IMR-90 (cell line): ENCODE measurements around the gene SASH3. TPM values are rescaled to one million over a fixed set of nuclear protein-coding genes. Genes with fewer than 3 reads are reported as not detected.

ENCODE experiments used
- ATAC-seq: fragments of 200-7000 bp; cut with Tn5 transposase; 2 replicates; pipeline ENCODE4 v1.9.1; 2020; ENCODE audit warnings: low read depth, mild to moderate bottlenecking, moderate library complexity
- BruUV-seq: library from RNA; stranded (reverse); fragments of 400-500 nt; replicated peaks from 2 replicates; lab custom pipeline; 2021; lab: Mats Ljungman, UMichigan
- CTCF ChIA-PET: fragments of 300-600 bp; formaldehyde crosslinking; extraction: SDS; loops from one replicate; lab custom pipeline; 2021; ENCODE audit warnings: antibody characterized with exemption; lab: Yijun Ruan, JAX
- POLR2A ChIA-PET: fragments of 300-600 bp; sonication (Branson Sonifier 250); formaldehyde crosslinking; loops from one replicate; lab custom pipeline; 2022; ENCODE audit warnings: antibody characterized with exemption; ENCODE audit not compliant: unreplicated experiment; lab: Charles Lee
- DNase-seq: peaks from one replicate; pipeline ENCODE4 v3.0.0; 2013
- H2AFZ ChIP-seq: replicated peaks from 2 replicates; pipeline ENCODE3; 2013; ENCODE audit warnings: low read length, mild to moderate bottlenecking; ENCODE audit not compliant: poor library complexity
- H2AK5ac ChIP-seq: 2 replicates; pipeline ENCODE4 v1.6.1; 2013; ENCODE audit warnings: low read depth, low read length, inconsistent platforms
- H2AK9ac ChIP-seq: replicated peaks from 2 replicates; pipeline ENCODE3; 2013; ENCODE audit warnings: mild to moderate bottlenecking, low read depth, low read length, moderate library complexity; ENCODE audit not compliant: poor library complexity
- H2BK120ac ChIP-seq: 2 replicates; pipeline ENCODE4 v1.6.1; 2013; ENCODE audit warnings: low read depth, low read length, inconsistent platforms
- H2BK15ac ChIP-seq: 3 replicates; pipeline ENCODE4 v1.6.1; 2013; ENCODE audit warnings: low read depth, low read length, inconsistent platforms
- H2BK20ac ChIP-seq: 2 replicates; pipeline ENCODE4 v1.6.1; 2013; ENCODE audit warnings: low read depth, mild to moderate bottlenecking, inconsistent platforms, low read length, moderate library complexity
- H2BK5ac ChIP-seq: 2 replicates; pipeline ENCODE4 v1.6.1; 2013; ENCODE audit warnings: mild to moderate bottlenecking, low read depth, low read length, inconsistent platforms; ENCODE audit not compliant: poor library complexity, severe bottlenecking
- H3K14ac ChIP-seq: replicated peaks from 2 replicates; pipeline ENCODE4 v1.6.1; 2013; ENCODE audit warnings: low read depth, low read length, inconsistent platforms
- H3K18ac ChIP-seq: 2 replicates; pipeline ENCODE4 v1.6.1; 2013; ENCODE audit warnings: low read depth, low read length, control low read depth
- H3K23ac ChIP-seq: 2 replicates; pipeline ENCODE4 v1.6.1; 2013; ENCODE audit warnings: low read depth, low read length, inconsistent platforms
- H3K27ac ChIP-seq: 2 replicates; pipeline ENCODE4 v1.5.1; 2013; ENCODE audit warnings: mild to moderate bottlenecking, control low read depth, low read length; ENCODE audit not compliant: insufficient read depth
- H3K27me3 ChIP-seq: 2 replicates; pipeline ENCODE4 v1.6.1; 2013; ENCODE audit warnings: low read length; ENCODE audit not compliant: control insufficient read depth, insufficient read depth
- H3K36me3 ChIP-seq: 2 replicates; pipeline ENCODE4 v1.6.1; 2013; ENCODE audit warnings: low read length, mixed read lengths; ENCODE audit not compliant: control insufficient read depth, insufficient read depth
- H3K4ac ChIP-seq: 2 replicates; pipeline ENCODE4 v1.6.1; 2013; ENCODE audit warnings: low read depth, low read length, inconsistent platforms
- H3K4me1 ChIP-seq: 2 replicates; pipeline ENCODE4 v1.6.1; 2013; ENCODE audit warnings: low read length, mixed read lengths; ENCODE audit not compliant: control insufficient read depth, insufficient read depth
- H3K4me2 ChIP-seq: 2 replicates; pipeline ENCODE4 v1.6.1; 2013; ENCODE audit warnings: low read depth, mild to moderate bottlenecking, control low read depth, low read length, moderate library complexity
- H3K4me3 ChIP-seq: 2 replicates; pipeline ENCODE4 v1.5.1; 2013; ENCODE audit warnings: low read depth, mild to moderate bottlenecking, control low read depth, low read length, moderate library complexity; ENCODE audit not compliant: insufficient read depth
- H3K56ac ChIP-seq: 2 replicates; pipeline ENCODE4 v1.6.1; 2013; ENCODE audit warnings: low read length, inconsistent platforms; ENCODE audit not compliant: insufficient read depth; ENCODE audit errors: extremely low read depth
- H3K79me1 ChIP-seq, 2 experiments: 2 replicates each; pipeline ENCODE4 v1.6.1; 2013; ENCODE audit warnings: low read length in 2 of 2, inconsistent platforms in 1 of 2, low read depth in 1 of 2
- H3K9ac ChIP-seq: 2 replicates; pipeline ENCODE4 v1.6.1; 2013; ENCODE audit warnings: low read depth, low read length, control low read depth
- H3K9me1 ChIP-seq: 2 replicates; pipeline ENCODE4 v1.6.1; 2013; ENCODE audit warnings: low read length, inconsistent platforms; ENCODE audit not compliant: insufficient read depth
- H3K9me3 ChIP-seq: 2 replicates; pipeline ENCODE4 v1.6.1; 2013; ENCODE audit warnings: low read length; ENCODE audit not compliant: control insufficient read depth, insufficient read depth
- H4K20me1 ChIP-seq: 2 replicates; pipeline ENCODE4 v1.6.1; 2013; ENCODE audit warnings: low read length, inconsistent platforms; ENCODE audit not compliant: insufficient read depth
- H4K5ac ChIP-seq: 2 replicates; pipeline ENCODE4 v1.6.1; 2013; ENCODE audit warnings: mild to moderate bottlenecking, low read depth, low read length, control low read depth
- H4K8ac ChIP-seq, 2 experiments: 2 replicates each; pipeline ENCODE4 v1.6.1; 2013; ENCODE audit warnings: low read depth in 2 of 2, low read length in 2 of 2, control low read depth in 1 of 2, inconsistent platforms in 1 of 2
- H4K91ac ChIP-seq: 2 replicates; pipeline ENCODE4 v1.6.1; 2013; ENCODE audit warnings: low read depth, low read length, inconsistent platforms; ENCODE audit not compliant: insufficient read depth
- BHLHE40 ChIP-seq: fragments of 150-350 bp; IDR thresholded peaks from 2 replicates; pipeline ENCODE4 v1.6.1; 2016; ENCODE audit warnings: mild to moderate bottlenecking, low read depth, low read length
- CEBPB ChIP-seq: IDR thresholded peaks from 2 replicates; pipeline ENCODE4 v1.6.1; 2012; ENCODE audit warnings: low read depth, low read length, improper control_type of control experiment
- CHD1 ChIP-seq: IDR thresholded peaks from 2 replicates; pipeline ENCODE4 v1.6.1; 2012; ENCODE audit warnings: low read depth, low read length, improper control_type of control experiment
- FOS ChIP-seq: fragments of 150-350 bp; IDR thresholded peaks from 2 replicates; pipeline ENCODE4 v1.6.1; 2016; ENCODE audit warnings: low read depth, low read length
- MAFK ChIP-seq: IDR thresholded peaks from 2 replicates; pipeline ENCODE4 v1.6.1; 2012; ENCODE audit warnings: low read depth, low read length, improper control_type of control experiment
- MAZ ChIP-seq: IDR thresholded peaks from 2 replicates; pipeline ENCODE4 v1.6.1; 2012; ENCODE audit warnings: low read depth, mild to moderate bottlenecking, low read length, improper control_type of control experiment, moderate library complexity, borderline replicate concordance
- MXI1 ChIP-seq: IDR thresholded peaks from 2 replicates; pipeline ENCODE4 v1.6.1; 2012; ENCODE audit warnings: low read depth, mild to moderate bottlenecking, low read length, moderate library complexity, borderline replicate concordance
- NFE2L2 ChIP-seq: fragments of 150-350 bp; IDR thresholded peaks from 2 replicates; pipeline ENCODE4 v1.6.1; 2016; ENCODE audit warnings: low read depth, mild to moderate bottlenecking, low read length
- POLR2A ChIP-seq: IDR thresholded peaks from 2 replicates; pipeline ENCODE4 v1.6.1; 2012; ENCODE audit warnings: mild to moderate bottlenecking, low read depth, low read length
- RCOR1 ChIP-seq: IDR thresholded peaks from 2 replicates; pipeline ENCODE4 v1.6.1; 2012; ENCODE audit warnings: mild to moderate bottlenecking, low read length, improper control_type of control experiment; ENCODE audit not compliant: insufficient replicate concordance
- SMC3 ChIP-seq: fragments of 150-350 bp; IDR thresholded peaks from 2 replicates; pipeline ENCODE4 v1.6.1; 2016; ENCODE audit warnings: low read depth, mild to moderate bottlenecking, antibody characterized with exemption, low read length, moderate library complexity
- WGBS, 2 experiments: methylation state at CpG; one replicate each; pipeline versions ENCODE4 v1.1.5 to v1.1.7; 2013; ENCODE audit warnings: missing lambda C conversion rate in 2 of 2; ENCODE audit not compliant: insufficient read length in 1 of 2; ENCODE audit errors: extremely low coverage in 2 of 2; 5-methylcytosine and 5-hydroxymethylcytosine counted together
- dilution Hi-C: fragments of 300-500 bp; cut with HindIII; formaldehyde crosslinking; loops from one replicate; pipeline ENCODE4 v1.14.3; 2018; ENCODE audit warnings: low sequenced_read_pairs; ENCODE audit not compliant: unreplicated experiment
- in situ Hi-C: fragments of 300-500 bp; cut with MboI; formaldehyde crosslinking; loops from 3 replicates; pipeline ENCODE4 v1.14.3; 2019; ENCODE audit warnings: low sequenced_read_pairs, inconsistent platforms, mixed read lengths
- intact Hi-C: fragments of 100-400 bp; cut with micrococcal nuclease; formaldehyde crosslinking; loops from 2 replicates; pipeline ENCODE4 v1.10.0; 2022
- polyA plus RNA-seq, 3 experiments: library from polyadenylated mRNA; depleted of rRNA; stranded (reverse); fragments of >200 nt; gene quantifications; 2 replicates each; pipeline ENCODE4 v1.2.3, GENCODE V29; 2012; ENCODE audit warnings: low replicate concordance in 1 of 3
- total RNA-seq: library from RNA; depleted of rRNA; stranded (reverse); fragments of >200 nt; gene quantifications from 2 replicates; pipeline ENCODE4 v1.2.3, GENCODE V29; 2012
- TF ChIP-seq, protein P1 (sequence below): fragments of 150-350 bp; IDR thresholded peaks from 2 replicates; pipeline ENCODE4 v1.6.1; 2017; ENCODE audit warnings: mild to moderate bottlenecking, antibody characterized with exemption, low read length, low read depth
- TF ChIP-seq, protein P2 (sequence below): fragments of 150-350 bp; IDR thresholded peaks from 2 replicates; pipeline ENCODE4 v1.6.1; 2016; ENCODE audit warnings: low read depth, mild to moderate bottlenecking, low read length, moderate library complexity, borderline replicate concordance

Gene SASH3
- total and polyA plus RNA-seq, 2 of the 4 experiments (the other 2 are of a cell fraction): not detected

DNA sequence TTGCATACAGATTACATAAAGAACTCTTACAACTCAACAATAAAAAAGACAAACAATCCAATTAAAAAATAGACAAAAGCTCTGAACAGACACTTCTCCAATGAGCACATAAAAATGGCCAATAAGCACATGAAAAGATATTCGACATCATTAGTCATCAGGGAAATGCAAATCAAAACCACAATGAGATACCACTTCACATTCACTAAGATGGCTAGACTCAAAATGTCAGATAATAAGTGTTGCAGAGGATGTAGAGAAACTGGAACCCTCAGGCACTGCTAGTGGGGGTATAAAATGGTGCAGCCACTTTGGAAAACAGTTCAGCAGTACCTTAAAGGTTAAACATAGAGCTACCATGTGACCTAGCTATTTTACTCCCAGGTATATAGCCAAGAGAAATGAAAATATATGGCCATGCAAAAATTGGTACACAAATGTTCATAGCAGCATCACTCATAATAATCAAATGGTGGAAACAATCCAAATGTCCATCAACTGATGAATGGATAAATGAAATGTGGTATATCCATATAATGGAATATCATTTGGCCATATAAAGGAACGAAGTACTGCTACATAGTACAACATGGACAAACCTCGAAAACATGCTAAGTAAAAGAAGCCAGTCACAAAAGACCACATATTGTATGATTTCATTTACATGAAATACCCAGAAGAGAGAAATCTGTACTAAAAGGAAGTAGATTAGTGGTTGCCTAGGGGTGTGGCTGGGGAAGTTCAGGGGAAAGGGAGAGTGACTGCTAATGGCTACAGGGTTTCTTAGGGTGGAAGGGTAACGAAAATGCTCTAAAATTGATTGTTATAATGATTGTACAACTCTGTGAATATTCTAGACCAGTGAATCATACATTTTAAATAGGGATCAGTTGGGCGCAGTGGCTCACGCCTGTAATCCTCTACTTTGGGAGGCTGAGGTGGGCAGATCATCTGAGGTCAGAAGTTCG, 29.4 kb downstream of the SASH3 start:
- no peak overlapping the region for H3K27ac ChIP-seq
- ChIA-PET POLR2A (no interaction called here), CTCF (no interaction called here)
- H3K4me1 ChIP-seq: no peaks in the 10 kb centered on the region
- TF ChIP-seq SMC3 (no peak), CHD1 (no peak), POLR2A (no peak), NFE2L2 (no peak), BHLHE40 (no peak), MAZ (no peak), RCOR1 (no peak), MAFK (no peak), MXI1 (no peak), FOS (no peak), CEBPB (no peak)
- TF ChIP-seq, protein P1, sequence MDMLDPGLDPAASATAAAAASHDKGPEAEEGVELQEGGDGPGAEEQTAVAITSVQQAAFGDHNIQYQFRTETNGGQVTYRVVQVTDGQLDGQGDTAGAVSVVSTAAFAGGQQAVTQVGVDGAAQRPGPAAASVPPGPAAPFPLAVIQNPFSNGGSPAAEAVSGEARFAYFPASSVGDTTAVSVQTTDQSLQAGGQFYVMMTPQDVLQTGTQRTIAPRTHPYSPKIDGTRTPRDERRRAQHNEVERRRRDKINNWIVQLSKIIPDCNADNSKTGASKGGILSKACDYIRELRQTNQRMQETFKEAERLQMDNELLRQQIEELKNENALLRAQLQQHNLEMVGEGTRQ: no peak
- TF ChIP-seq, protein P2, sequence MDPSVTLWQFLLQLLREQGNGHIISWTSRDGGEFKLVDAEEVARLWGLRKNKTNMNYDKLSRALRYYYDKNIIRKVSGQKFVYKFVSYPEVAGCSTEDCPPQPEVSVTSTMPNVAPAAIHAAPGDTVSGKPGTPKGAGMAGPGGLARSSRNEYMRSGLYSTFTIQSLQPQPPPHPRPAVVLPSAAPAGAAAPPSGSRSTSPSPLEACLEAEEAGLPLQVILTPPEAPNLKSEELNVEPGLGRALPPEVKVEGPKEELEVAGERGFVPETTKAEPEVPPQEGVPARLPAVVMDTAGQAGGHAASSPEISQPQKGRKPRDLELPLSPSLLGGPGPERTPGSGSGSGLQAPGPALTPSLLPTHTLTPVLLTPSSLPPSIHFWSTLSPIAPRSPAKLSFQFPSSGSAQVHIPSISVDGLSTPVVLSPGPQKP: no peak
- H4K20me1 ChIP-seq: no peaks in the 10 kb centered on the region
- no CpG with 5 or more reads among the region's 7 CpGs for WGBS, 2 experiments
- DNase-seq: no peak
- H3K9me1 ChIP-seq: no peaks in the 10 kb centered on the region
- H2AK9ac ChIP-seq: no peak overlapping the region
- H4K91ac ChIP-seq: no peak overlapping the region
- peaks cover 19% of the 10 kb centered on the region for H3K36me3 ChIP-seq
- H3K27me3 ChIP-seq: peaks cover 2% of the 10 kb centered on the region; the same call in 1 of the 2 replicates
- H2BK15ac ChIP-seq: no peak overlapping the region
- no peak overlapping the region for H3K18ac ChIP-seq
- no peak overlapping the region for H3K4me2 ChIP-seq
- no peak overlapping the region for H3K56ac ChIP-seq
- no peak overlapping the region for H3K4ac ChIP-seq
- H3K9ac ChIP-seq: no peak overlapping the region
- no peak overlapping the region for H4K5ac ChIP-seq
- H3K23ac ChIP-seq: no peak overlapping the region
- H3K4me3 ChIP-seq: no peak overlapping the region
- dilution Hi-C loops (no loop called here), in situ Hi-C loops (no loop called here), intact Hi-C loops (no loop called here)
- no peak overlapping the region for H2AFZ ChIP-seq
- no peaks in the 10 kb centered on the region; a peak in 1 of 4 replicates for H3K79me1 ChIP-seq
- H2AK5ac ChIP-seq: no peak overlapping the region
- H3K9me3 ChIP-seq: no peaks in the 10 kb centered on the region
- ATAC-seq: no peak
- BruUV-seq: no TSS peak
- H2BK120ac ChIP-seq: no peak overlapping the region
- H2BK20ac ChIP-seq: no peak overlapping the region
- no peak overlapping the region for H3K14ac ChIP-seq
- H2BK5ac ChIP-seq: no peak overlapping the region
- H4K8ac ChIP-seq: no peak overlapping the region
